K562 (cell line): ENCODE measurements around the gene CFC1.
"Not testable (repeated sequence)": the region's sequence is repeated elsewhere in the genome, so short reads cannot be mapped to it uniquely, and the experiment has no call there.

ENCODE experiments used
- CEBPB ChIP-seq: fragments of 450-650 bp; IDR thresholded peaks from 2 replicates; pipeline ENCODE4 v1.6.1; 2016; ENCODE audit warnings: missing genetic modification characterization, missing compliant biosample characterization
- DDX20 ChIP-seq: fragments of 450-650 bp; IDR thresholded peaks from 2 replicates; pipeline ENCODE4 v1.6.1; 2016; ENCODE audit warnings: missing genetic modification characterization, low read depth, mild to moderate bottlenecking, missing compliant biosample characterization, moderate library complexity
- MYC ChIP-seq, 2 experiments: fragments of 250-450 bp in 1 of 2; sonication (Bioruptor Pico) in 1 of 2; IDR thresholded peaks; 2 replicates each; pipeline versions ENCODE4 v1.5.1 to v1.6.1; 2012 to 2021; ENCODE audit warnings: low read depth in 2 of 2, borderline replicate concordance in 1 of 2, improper control_type of control experiment in 1 of 2, low read length in 1 of 2, mild to moderate bottlenecking in 1 of 2, moderate library complexity in 1 of 2
- POLR2A ChIP-seq: fragments of 450-650 bp; conservative IDR thresholded peaks from 2 replicates; pipeline ENCODE4 v1.6.1; 2016
- ZBTB8A ChIP-seq: fragments of 450-650 bp; IDR thresholded peaks from 2 replicates; pipeline ENCODE4 v1.6.1; 2018; ENCODE audit warnings: mild to moderate bottlenecking, moderate library complexity; ENCODE audit not compliant: partially characterized antibody
- ZNF263 ChIP-seq: sonication (generic); formaldehyde crosslinking; IDR thresholded peaks from 2 replicates; pipeline ENCODE4 v1.8.0; 2022; ENCODE audit warnings: mild to moderate bottlenecking, missing genetic modification reagents, borderline replicate concordance
- TF ChIP-seq, protein P1 (sequence below): fragments of 450-650 bp; formaldehyde crosslinking; IDR thresholded peaks from 2 replicates; pipeline ENCODE4 v1.4.0; 2022; ENCODE audit warnings: missing genetic modification characterization
- TF ChIP-seq, protein P2 (sequence below): sonication (generic); formaldehyde crosslinking; IDR thresholded peaks from 2 replicates; pipeline ENCODE4 v1.9.0; 2022; ENCODE audit warnings: mild to moderate bottlenecking, missing genetic modification reagents

DNA sequence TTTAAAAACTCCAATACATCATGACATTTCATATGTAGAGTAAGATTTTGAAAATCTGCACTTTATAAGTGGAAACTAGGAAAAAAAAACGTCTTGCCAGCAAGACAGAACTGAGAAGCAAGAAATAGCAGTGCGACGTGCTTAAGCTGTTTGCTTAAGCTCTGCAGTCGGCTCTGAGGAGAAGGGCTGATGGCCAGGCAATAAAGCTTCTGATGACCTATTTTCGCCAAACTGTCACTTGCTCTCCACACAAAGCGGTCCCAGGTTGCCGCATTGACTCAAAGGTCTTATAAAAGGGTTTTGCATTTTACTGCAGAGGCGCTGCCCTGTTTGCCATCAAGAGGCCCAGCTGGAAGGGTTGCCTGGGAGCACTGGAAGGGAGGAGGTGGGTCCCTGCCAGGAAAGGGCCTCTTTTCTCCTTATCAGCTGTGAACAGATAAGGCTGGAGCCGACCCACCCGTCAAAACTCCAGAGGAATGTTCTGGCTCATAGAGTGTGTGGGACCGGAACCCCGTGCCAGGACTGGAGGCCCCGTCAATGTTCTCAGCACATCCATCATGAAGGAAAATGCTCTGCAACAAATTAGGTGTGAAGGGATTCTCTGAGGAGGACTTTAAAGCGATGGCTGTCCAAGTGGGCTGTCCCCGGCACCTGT is 2.4 kb upstream of the CFC1 start:
- not testable (repeated sequence) for TF ChIP-seq POLR2A; ZBTB8A; MYC (IDR thresholded peaks at IDR 0.05; ENCODE audit: low read depth, low read length); MYC (CRISPR knock-in tag; IDR thresholded peaks at IDR 0.05; ENCODE audit: borderline replicate concordance, low read depth); CEBPB (tag); ZNF263 (CRISPR knock-in tag); DDX20 (tag)
- TF ChIP-seq, protein P1, sequence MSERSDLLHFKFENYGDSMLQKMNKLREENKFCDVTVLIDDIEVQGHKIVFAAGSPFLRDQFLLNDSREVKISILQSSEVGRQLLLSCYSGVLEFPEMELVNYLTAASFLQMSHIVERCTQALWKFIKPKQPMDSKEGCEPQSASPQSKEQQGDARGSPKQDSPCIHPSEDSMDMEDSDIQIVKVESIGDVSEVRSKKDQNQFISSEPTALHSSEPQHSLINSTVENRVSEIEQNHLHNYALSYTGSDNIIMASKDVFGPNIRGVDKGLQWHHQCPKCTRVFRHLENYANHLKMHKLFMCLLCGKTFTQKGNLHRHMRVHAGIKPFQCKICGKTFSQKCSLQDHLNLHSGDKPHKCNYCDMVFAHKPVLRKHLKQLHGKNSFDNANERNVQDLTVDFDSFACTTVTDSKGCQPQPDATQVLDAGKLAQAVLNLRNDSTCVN (CRISPR knock-in tag): not testable (repeated sequence)
- TF ChIP-seq, protein P2, sequence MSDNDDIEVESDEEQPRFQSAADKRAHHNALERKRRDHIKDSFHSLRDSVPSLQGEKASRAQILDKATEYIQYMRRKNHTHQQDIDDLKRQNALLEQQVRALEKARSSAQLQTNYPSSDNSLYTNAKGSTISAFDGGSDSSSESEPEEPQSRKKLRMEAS (CRISPR knock-in tag): not testable (repeated sequence)
